HG03159 (cell line): Measurements from ENCODE around the gene ITGB6.
A peak's percentile ranks its signal among the peaks of the same experiment; 100 is the strongest.
"Not testable (repeated sequence)": the region's sequence is repeated elsewhere in the genome, so short reads cannot be mapped to it uniquely, and the experiment has no call there.

ENCODE experiments used
- ATAC-seq: cut with Tn5 transposase; IDR thresholded peaks from one replicate; pipeline ENCODE4 v1.9.1; 2021; ENCODE audit warnings: mild to moderate bottlenecking, moderate library complexity; ENCODE audit not compliant: unreplicated experiment

ITGB6 gene

GRCh38 chr2:160141419-160141818 is 58.7 kb downstream of the ITGB6 start:
- ATAC-seq: no peak

GRCh38 chr2:160140471-160140870 is 59.6 kb downstream of the ITGB6 start:
- ATAC-seq: no peak

GRCh38 chr2:160139991-160140390 is 60.1 kb downstream of the ITGB6 start:
- ATAC-seq: no peak

- ATAC-seq: no peak
Measured at GRCh38 chr2:160139350-160139749, 60.7 kb downstream of the ITGB6 start.

GRCh38 chr2:160138406-160138805 is 61.7 kb downstream of the ITGB6 start:
- ATAC-seq: no peak

GRCh38 chr2:160137464-160137863 is 62.6 kb downstream of the ITGB6 start:
- ATAC-seq: no peak

GRCh38 chr2:160132761-160133160 is 67.3 kb downstream of the ITGB6 start:
- no peak for ATAC-seq

GRCh38 chr2:160126756-160127155 is 73.3 kb downstream of the ITGB6 start:
- no peak for ATAC-seq

GRCh38 chr2:160126315-160126714 is 73.8 kb downstream of the ITGB6 start:
- no peak for ATAC-seq

GRCh38 chr2:160125828-160126227 is 74.2 kb downstream of the ITGB6 start:
- no peak for ATAC-seq

- no peak for ATAC-seq
Measured at GRCh38 chr2:160125366-160125765, 74.7 kb downstream of the ITGB6 start.

- ATAC-seq: no peak
Measured at GRCh38 chr2:160124571-160124970, 75.5 kb downstream of the ITGB6 start.

GRCh38 chr2:160114721-160115120 is 85.4 kb downstream of the ITGB6 start:
- not testable (repeated sequence) for ATAC-seq

GRCh38 chr2:160114020-160114419 is 86.1 kb downstream of the ITGB6 start:
- ATAC-seq: no peak

GRCh38 chr2:160111951-160112798 is 87.9 kb downstream of the ITGB6 start:
- peak; percentile 60 for ATAC-seq

GRCh38 chr2:160110674-160111239 is 89.3 kb downstream of the ITGB6 start:
- ATAC-seq: no peak

- ATAC-seq: peak; percentile 87
Measured at GRCh38 chr2:160109939-160110673, 90.0 kb downstream of the ITGB6 start.

GRCh38 chr2:160109243-160109642 is 90.8 kb downstream of the ITGB6 start:
- no peak for ATAC-seq

GRCh38 chr2:160108646-160109045 is 91.4 kb downstream of the ITGB6 start:
- no peak for ATAC-seq

- ATAC-seq: no peak
Measured at GRCh38 chr2:160105366-160105765, 94.7 kb downstream of the ITGB6 start.

GRCh38 chr2:160104115-160104514 is 96.0 kb downstream of the ITGB6 start:
- ATAC-seq: no peak

- no peak for ATAC-seq
Measured at GRCh38 chr2:160097326-160097725, 102.7 kb downstream of the ITGB6 start.
